ENCODE data around the gene HSPG2.

DNA sequence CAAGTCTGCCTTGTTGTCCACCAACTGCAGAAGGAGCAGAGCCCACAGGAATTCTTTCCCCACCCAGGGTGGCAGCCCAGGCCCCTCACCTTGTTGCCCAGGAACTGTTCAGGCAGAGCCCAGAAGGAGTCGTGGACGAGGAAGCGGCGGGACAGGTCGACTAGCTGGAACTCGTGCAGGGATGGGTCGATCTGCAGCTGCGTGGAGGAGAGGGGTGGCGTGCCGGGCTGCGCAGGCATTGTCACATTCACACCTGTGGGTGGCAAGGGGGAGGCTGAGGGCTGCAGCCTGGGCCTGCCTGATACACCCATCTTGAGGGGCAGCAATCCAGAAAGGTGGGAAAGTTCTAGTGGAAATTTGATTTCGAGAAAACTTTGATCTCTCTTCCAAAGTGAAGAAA is 55.9 kb downstream of the HSPG2 start:
- TF ChIP-seq, protein P1, sequence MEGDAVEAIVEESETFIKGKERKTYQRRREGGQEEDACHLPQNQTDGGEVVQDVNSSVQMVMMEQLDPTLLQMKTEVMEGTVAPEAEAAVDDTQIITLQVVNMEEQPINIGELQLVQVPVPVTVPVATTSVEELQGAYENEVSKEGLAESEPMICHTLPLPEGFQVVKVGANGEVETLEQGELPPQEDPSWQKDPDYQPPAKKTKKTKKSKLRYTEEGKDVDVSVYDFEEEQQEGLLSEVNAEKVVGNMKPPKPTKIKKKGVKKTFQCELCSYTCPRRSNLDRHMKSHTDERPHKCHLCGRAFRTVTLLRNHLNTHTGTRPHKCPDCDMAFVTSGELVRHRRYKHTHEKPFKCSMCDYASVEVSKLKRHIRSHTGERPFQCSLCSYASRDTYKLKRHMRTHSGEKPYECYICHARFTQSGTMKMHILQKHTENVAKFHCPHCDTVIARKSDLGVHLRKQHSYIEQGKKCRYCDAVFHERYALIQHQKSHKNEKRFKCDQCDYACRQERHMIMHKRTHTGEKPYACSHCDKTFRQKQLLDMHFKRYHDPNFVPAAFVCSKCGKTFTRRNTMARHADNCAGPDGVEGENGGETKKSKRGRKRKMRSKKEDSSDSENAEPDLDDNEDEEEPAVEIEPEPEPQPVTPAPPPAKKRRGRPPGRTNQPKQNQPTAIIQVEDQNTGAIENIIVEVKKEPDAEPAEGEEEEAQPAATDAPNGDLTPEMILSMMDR (IDR thresholded peaks at IDR 0.05; ENCODE audit: insufficient read depth, low read length, poor library complexity, severe bottlenecking): no peak
- TF ChIP-seq EZH2phosphoT487 (conservative IDR thresholded peaks at IDR 0.05; ENCODE audit: low read length): no peak

Data from SU-DHL-6 (cell line).